ENCODE results near the gene SF1.

GRCh38 chr11:64778223-64778472, 194 bp downstream of the SF1 start:
- TF ChIP-seq CTCF (IDR thresholded peaks at IDR 0.05 in 2 of 3, conservative IDR thresholded peaks at IDR 0.05 in 1 of 3; ENCODE audit: insufficient read depth in 2 of 3, low read depth in 1 of 3, low read length in 3 of 3) (no peak), RAD21 (CRISPR knock-in tag; conservative IDR thresholded peaks at IDR 0.05 in 1 of 2, IDR thresholded peaks at IDR 0.05 in 1 of 2) (no peak), POLR2A (conservative IDR thresholded peaks at IDR 0.05) (no peak), EZH2 (IDR thresholded peaks at IDR 0.05; ENCODE audit: borderline replicate concordance, low read depth, low read length) (no peak), JUN (IDR thresholded peaks at IDR 0.05; ENCODE audit: borderline replicate concordance, low read depth, low read length) (no peak), JUN (CRISPR knock-in tag; IDR thresholded peaks at IDR 0.05; ENCODE audit: borderline replicate concordance) (no peak), NFXL1 (CRISPR knock-in tag; IDR thresholded peaks at IDR 0.05) (no peak), AFF1 (IDR thresholded peaks at IDR 0.05; ENCODE audit: low read depth in 1 of 2, partially characterized antibody in 2 of 2) (no peak), MAX (CRISPR knock-in tag; IDR thresholded peaks at IDR 0.05) (no peak), SPI1 (IDR thresholded peaks at IDR 0.05; ENCODE audit: borderline replicate concordance, low read depth, low read length) (no peak), MTF1 (CRISPR knock-in tag; IDR thresholded peaks at IDR 0.05; ENCODE audit: borderline replicate concordance) (no peak)

Data from K562 (cell line).